Measurements from ENCODE around the gene PDE1C. TPM values are rescaled to one million over a fixed set of nuclear protein-coding genes. Genes with fewer than 3 reads are reported as not detected.

PDE1C gene
- total and polyA plus RNA-seq, 9 donors, result 4.8 to 20.0 (median 11.8) TPM

DNA sequence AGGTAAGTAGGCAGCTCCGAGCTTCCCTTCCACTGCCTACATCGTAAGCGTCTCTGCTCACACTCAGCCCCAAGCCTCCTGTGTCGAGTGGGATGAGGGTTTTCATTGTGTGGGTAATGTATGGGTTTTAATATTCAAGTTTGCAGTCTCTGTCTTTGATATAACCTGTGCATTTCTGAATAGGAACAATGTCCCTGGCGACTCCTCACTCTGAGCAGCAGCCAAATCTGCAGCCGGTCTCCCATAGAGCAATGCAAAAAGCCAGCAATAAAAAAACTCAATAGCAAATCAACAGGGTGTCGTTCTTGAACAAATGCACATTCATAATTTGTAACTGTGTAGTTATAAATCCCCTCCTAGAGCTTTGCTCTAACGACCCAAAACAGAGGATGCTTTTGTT, 349.8 kb downstream of the PDE1C start:
- Histone ChIP-seq H3K9me3 (no peaks in the 10 kb centered on the region), H3K27me3 (no peaks in the 10 kb centered on the region), H3K4me3 (no peak overlapping the region), H3K27ac (no peak overlapping the region), H3K4me1 (ENCODE audit: insufficient read depth) (no peaks in the 10 kb centered on the region), H3K36me3 (no peaks in the 10 kb centered on the region)
- TF ChIP-seq POLR2A (IDR thresholded peaks at IDR 0.05) (no peak), EP300 (IDR thresholded peaks at IDR 0.05) (no peak)
- TF ChIP-seq, protein P1, sequence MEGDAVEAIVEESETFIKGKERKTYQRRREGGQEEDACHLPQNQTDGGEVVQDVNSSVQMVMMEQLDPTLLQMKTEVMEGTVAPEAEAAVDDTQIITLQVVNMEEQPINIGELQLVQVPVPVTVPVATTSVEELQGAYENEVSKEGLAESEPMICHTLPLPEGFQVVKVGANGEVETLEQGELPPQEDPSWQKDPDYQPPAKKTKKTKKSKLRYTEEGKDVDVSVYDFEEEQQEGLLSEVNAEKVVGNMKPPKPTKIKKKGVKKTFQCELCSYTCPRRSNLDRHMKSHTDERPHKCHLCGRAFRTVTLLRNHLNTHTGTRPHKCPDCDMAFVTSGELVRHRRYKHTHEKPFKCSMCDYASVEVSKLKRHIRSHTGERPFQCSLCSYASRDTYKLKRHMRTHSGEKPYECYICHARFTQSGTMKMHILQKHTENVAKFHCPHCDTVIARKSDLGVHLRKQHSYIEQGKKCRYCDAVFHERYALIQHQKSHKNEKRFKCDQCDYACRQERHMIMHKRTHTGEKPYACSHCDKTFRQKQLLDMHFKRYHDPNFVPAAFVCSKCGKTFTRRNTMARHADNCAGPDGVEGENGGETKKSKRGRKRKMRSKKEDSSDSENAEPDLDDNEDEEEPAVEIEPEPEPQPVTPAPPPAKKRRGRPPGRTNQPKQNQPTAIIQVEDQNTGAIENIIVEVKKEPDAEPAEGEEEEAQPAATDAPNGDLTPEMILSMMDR (IDR thresholded peaks at IDR 0.05), result no peak
- DNase-seq, result no peak
- intact Hi-C loops (cut with DNase I), result no loop called here
- WGBS, 3 donors, result 73 to 81% (median 74%) methylated on average over 8 of the region's 8 CpGs

DNA sequence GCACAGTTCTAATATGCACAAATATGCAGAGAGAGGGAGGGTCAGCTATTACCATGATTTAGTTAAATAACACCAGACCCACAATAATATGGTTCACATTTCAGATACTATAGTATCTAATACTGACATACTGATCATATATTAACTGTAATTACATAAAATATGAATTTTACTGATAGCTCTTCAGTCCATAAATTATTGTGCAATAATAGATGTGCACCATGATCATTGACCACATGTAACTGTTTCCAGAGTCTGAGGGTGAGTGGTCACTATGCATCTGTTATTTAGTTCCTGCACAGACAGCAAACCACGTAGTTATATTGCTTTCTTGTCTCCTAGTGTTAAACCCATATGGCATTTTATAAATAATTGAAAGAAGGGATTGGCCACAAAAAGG, 353.9 kb downstream of the PDE1C start:
- no peak overlapping the region for H3K4me3 ChIP-seq
- H3K27me3 ChIP-seq, result no peaks in the 10 kb centered on the region
- no peaks in the 10 kb centered on the region for H3K4me1 ChIP-seq (ENCODE audit: insufficient read depth)
- no peak overlapping the region for H3K27ac ChIP-seq
- no peaks in the 10 kb centered on the region for H3K9me3 ChIP-seq
- DNase-seq, result no peak
- TF ChIP-seq, protein P1 (IDR thresholded peaks at IDR 0.05), result no peak
- TF ChIP-seq EP300 (IDR thresholded peaks at IDR 0.05) (no peak), POLR2A (IDR thresholded peaks at IDR 0.05) (no peak)
- no peaks in the 10 kb centered on the region for H3K36me3 ChIP-seq
- WGBS, 3 donors, result 44 to 64% (median 55%) methylated on average over 1 of the region's 1 CpG
- intact Hi-C loops (cut with DNase I), result no loop called here

DNA sequence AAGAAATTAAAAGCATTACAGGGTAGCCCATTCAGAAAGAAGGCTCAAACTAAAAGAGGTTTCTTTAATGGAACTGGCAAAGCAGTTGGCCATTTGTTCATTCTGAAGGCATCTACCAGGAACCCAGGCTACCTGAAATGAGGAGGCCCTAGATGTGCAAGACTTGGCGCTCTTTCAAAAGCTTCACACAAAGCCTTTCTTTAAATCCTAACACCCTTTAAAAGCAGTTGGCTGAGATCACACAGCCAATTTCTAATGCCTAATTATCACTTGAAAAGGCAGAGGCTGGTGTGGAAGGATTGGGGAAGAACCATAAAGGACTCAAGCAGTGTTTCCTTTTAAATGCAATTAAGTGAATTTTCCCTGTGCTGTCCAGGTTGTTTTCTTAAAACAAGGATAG, 360.0 kb downstream of the PDE1C start:
- Histone ChIP-seq H3K27me3 (no peaks in the 10 kb centered on the region), H3K27ac (no peak overlapping the region), H3K4me3 (no peak overlapping the region), H3K36me3 (no peaks in the 10 kb centered on the region), H3K9me3 (no peaks in the 10 kb centered on the region), H3K4me1 (ENCODE audit: insufficient read depth) (no peaks in the 10 kb centered on the region)
- TF ChIP-seq POLR2A (IDR thresholded peaks at IDR 0.05), result no peak
- no peak for TF ChIP-seq EP300 (IDR thresholded peaks at IDR 0.05)
- TF ChIP-seq, protein P1 (IDR thresholded peaks at IDR 0.05), result no peak
- no peak for DNase-seq
- intact Hi-C loops (cut with DNase I), result no loop called here
- WGBS, 3 donors, result 38 to 51% (median 39%) methylated on average over 1 of the region's 1 CpG

DNA sequence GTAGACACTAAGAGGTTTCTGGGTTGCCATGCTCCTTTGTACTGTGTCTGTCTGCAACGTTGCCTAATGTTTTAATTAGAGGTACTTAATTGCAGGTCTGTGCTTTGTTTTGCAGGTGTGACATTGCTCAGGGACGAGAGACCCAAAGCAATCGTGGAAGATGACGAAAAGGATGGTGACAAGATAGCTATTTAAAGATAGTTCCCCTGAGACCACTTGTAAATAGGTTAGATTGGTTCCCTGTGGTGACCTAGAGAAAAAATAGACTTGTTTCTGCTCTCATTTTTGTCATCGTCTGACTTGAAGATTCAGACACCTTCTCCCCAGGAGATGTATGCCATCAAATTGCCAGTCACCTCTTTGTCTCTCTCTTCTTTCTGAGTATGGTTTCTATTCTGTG, 363.1 kb downstream of the PDE1C start:
- WGBS, 3 donors, result 34 to 42% (median 35%) methylated on average over 5 of the region's 5 CpGs
- intact Hi-C loops (cut with DNase I), result no loop called here
- H3K4me3 ChIP-seq, result no peak overlapping the region

More for the DNA sequence above, 363.1 kb downstream of the PDE1C start:
- no peaks in the 10 kb centered on the region for H3K9me3 ChIP-seq
- no peak for DNase-seq
- H3K4me1 ChIP-seq (ENCODE audit: insufficient read depth), result no peaks in the 10 kb centered on the region
- H3K27ac ChIP-seq, result no peak overlapping the region
- no peaks in the 10 kb centered on the region for H3K36me3 ChIP-seq
- TF ChIP-seq, protein P1 (IDR thresholded peaks at IDR 0.05), result no peak
- no peak for TF ChIP-seq EP300 (IDR thresholded peaks at IDR 0.05)
- TF ChIP-seq POLR2A (IDR thresholded peaks at IDR 0.05), result no peak
- H3K27me3 ChIP-seq, result no peaks in the 10 kb centered on the region

All from ovary (tissue), 9 donors.